ENCODE measurements around the gene FRRS1L. TPM values are rescaled to one million over a fixed set of nuclear protein-coding genes. Genes with fewer than 3 reads are reported as not detected.
A peak's percentile ranks its signal among the peaks of the same experiment; 100 is the strongest.
"Not testable (repeated sequence)": the region's sequence is repeated elsewhere in the genome, so short reads cannot be mapped to it uniquely, and the experiment has no call there.

FRRS1L gene
- total RNA-seq, 1 donor from 2014 or later: not detected

GRCh38 chr9:109143881-109144562, 23.0 kb downstream of the FRRS1L start:
- Mint-ChIP-seq H3K4me1 (ENCODE audit: low read depth) (peaks cover 4% of the 10 kb centered on the region), H3K36me3 (ENCODE audit: low read depth) (no peaks in the 10 kb centered on the region), H3K27ac (no peak overlapping the region), H3K27me3 (ENCODE audit: low read depth) (peaks cover 28% of the 10 kb centered on the region), H3K9me3 (no peaks in the 10 kb centered on the region), H3K4me3 (ENCODE audit: low read depth) (no peak overlapping the region)
- DNase-seq (ENCODE audit: low spot score): peak; percentile 16
- intact Hi-C loops (cut with micrococcal nuclease): no loop called here

- Mint-ChIP-seq H3K4me3 (ENCODE audit: low read depth) (no peak overlapping the region), H3K36me3 (ENCODE audit: low read depth) (no peaks in the 10 kb centered on the region), H3K27me3 (ENCODE audit: low read depth) (peaks cover 26% of the 10 kb centered on the region), H3K27ac (no peak overlapping the region), H3K4me1 (ENCODE audit: low read depth) (peaks cover 4% of the 10 kb centered on the region), H3K9me3 (no peaks in the 10 kb centered on the region)
- intact Hi-C loops (cut with micrococcal nuclease): no loop called here
- DNase-seq (ENCODE audit: low spot score): no peak
Observed at GRCh38 chr9:109141375-109141774, 25.7 kb downstream of the FRRS1L start.

- Mint-ChIP-seq H3K9me3 (no peaks in the 10 kb centered on the region), H3K4me3 (ENCODE audit: low read depth) (no peak overlapping the region), H3K36me3 (ENCODE audit: low read depth) (no peaks in the 10 kb centered on the region), H3K27ac (no peak overlapping the region), H3K4me1 (ENCODE audit: low read depth) (peaks cover 4% of the 10 kb centered on the region), H3K27me3 (ENCODE audit: low read depth) (peaks cover 23% of the 10 kb centered on the region)
- DNase-seq (ENCODE audit: low spot score): no peak
- intact Hi-C loops (cut with micrococcal nuclease): no loop called here
Observed at GRCh38 chr9:109139851-109140250, 27.2 kb downstream of the FRRS1L start.

- DNase-seq (ENCODE audit: low spot score): no peak
- Mint-ChIP-seq H3K4me1 (ENCODE audit: low read depth) (no peaks in the 10 kb centered on the region), H3K4me3 (ENCODE audit: low read depth) (no peak overlapping the region), H3K36me3 (ENCODE audit: low read depth) (no peaks in the 10 kb centered on the region), H3K27me3 (ENCODE audit: low read depth) (peaks cover 29% of the 10 kb centered on the region), H3K27ac (no peak overlapping the region), H3K9me3 (no peaks in the 10 kb centered on the region)
- intact Hi-C loops (cut with micrococcal nuclease): no loop called here
Observed at GRCh38 chr9:109138421-109138820, 28.6 kb downstream of the FRRS1L start.

GRCh38 chr9:109134167-109134578, 32.9 kb downstream of the FRRS1L start:
- no peak overlapping the region for H3K27ac Mint-ChIP-seq
- intact Hi-C loops (cut with micrococcal nuclease): no loop called here
- no peaks in the 10 kb centered on the region for H3K36me3 Mint-ChIP-seq (ENCODE audit: low read depth)
- H3K4me3 Mint-ChIP-seq (ENCODE audit: low read depth): no peak overlapping the region
- H3K27me3 Mint-ChIP-seq (ENCODE audit: low read depth): peaks cover 19% of the 10 kb centered on the region
- no peaks in the 10 kb centered on the region for H3K9me3 Mint-ChIP-seq
- DNase-seq (ENCODE audit: low spot score): no peak
- peaks cover 1% of the 10 kb centered on the region for H3K4me1 Mint-ChIP-seq (ENCODE audit: low read depth)

GRCh38 chr9:109133533-109133932, 33.5 kb downstream of the FRRS1L start:
- Mint-ChIP-seq H3K27ac (no peak overlapping the region), H3K9me3 (no peaks in the 10 kb centered on the region), H3K4me3 (ENCODE audit: low read depth) (no peak overlapping the region), H3K27me3 (ENCODE audit: low read depth) (peaks cover 19% of the 10 kb centered on the region), H3K36me3 (ENCODE audit: low read depth) (no peaks in the 10 kb centered on the region), H3K4me1 (ENCODE audit: low read depth) (peaks cover 1% of the 10 kb centered on the region)
- intact Hi-C loops (cut with micrococcal nuclease): no loop called here
- DNase-seq (ENCODE audit: low spot score): no peak

- peaks cover 15% of the 10 kb centered on the region for H3K27me3 Mint-ChIP-seq (ENCODE audit: low read depth)
- H3K36me3 Mint-ChIP-seq (ENCODE audit: low read depth): no peaks in the 10 kb centered on the region
- intact Hi-C loops (cut with micrococcal nuclease): no loop called here
- no peak for DNase-seq (ENCODE audit: low spot score)
- H3K4me1 Mint-ChIP-seq (ENCODE audit: low read depth): peaks cover 1% of the 10 kb centered on the region
- H3K9me3 Mint-ChIP-seq: no peaks in the 10 kb centered on the region
- no peak overlapping the region for H3K27ac Mint-ChIP-seq
- H3K4me3 Mint-ChIP-seq (ENCODE audit: low read depth): no peak overlapping the region
Observed at GRCh38 chr9:109132567-109133021, 34.5 kb downstream of the FRRS1L start.

- Mint-ChIP-seq H3K4me1 (ENCODE audit: low read depth) (peaks cover 1% of the 10 kb centered on the region), H3K9me3 (no peaks in the 10 kb centered on the region), H3K4me3 (ENCODE audit: low read depth) (no peak overlapping the region), H3K27ac (no peak overlapping the region), H3K27me3 (ENCODE audit: low read depth) (peaks cover 9% of the 10 kb centered on the region), H3K36me3 (ENCODE audit: low read depth) (no peaks in the 10 kb centered on the region)
- DNase-seq (ENCODE audit: low spot score): no peak
- intact Hi-C loops (cut with micrococcal nuclease): no loop called here
Observed at GRCh38 chr9:109129470-109130197, 37.4 kb downstream of the FRRS1L start.

GRCh38 chr9:109126671-109127070, 40.4 kb downstream of the FRRS1L start:
- H3K9me3 Mint-ChIP-seq; H3K27me3 Mint-ChIP-seq (ENCODE audit: low read depth); H3K4me1 Mint-ChIP-seq (ENCODE audit: low read depth); H3K36me3 Mint-ChIP-seq (ENCODE audit: low read depth); intact Hi-C loops (cut with micrococcal nuclease); H3K27ac Mint-ChIP-seq; DNase-seq (ENCODE audit: low spot score); H3K4me3 Mint-ChIP-seq (ENCODE audit: low read depth): not testable (repeated sequence)

- DNase-seq (ENCODE audit: low spot score): no peak
- H3K27ac Mint-ChIP-seq: no peak overlapping the region
- H3K9me3 Mint-ChIP-seq: no peaks in the 10 kb centered on the region
- H3K4me3 Mint-ChIP-seq (ENCODE audit: low read depth): no peak overlapping the region
- intact Hi-C loops (cut with micrococcal nuclease): no loop called here
- peaks cover 4% of the 10 kb centered on the region for H3K27me3 Mint-ChIP-seq (ENCODE audit: low read depth)
- no peaks in the 10 kb centered on the region for H3K36me3 Mint-ChIP-seq (ENCODE audit: low read depth)
- peaks cover 10% of the 10 kb centered on the region for H3K4me1 Mint-ChIP-seq (ENCODE audit: low read depth)
Observed at GRCh38 chr9:109124121-109124520, 42.9 kb downstream of the FRRS1L start.

- H3K4me3 Mint-ChIP-seq (ENCODE audit: low read depth): no peak overlapping the region
- peaks cover 18% of the 10 kb centered on the region for H3K4me1 Mint-ChIP-seq (ENCODE audit: low read depth)
- H3K36me3 Mint-ChIP-seq (ENCODE audit: low read depth): peaks cover 6% of the 10 kb centered on the region
- no peak for DNase-seq (ENCODE audit: low spot score)
- intact Hi-C loops (cut with micrococcal nuclease): no loop called here
- peaks cover 4% of the 10 kb centered on the region for H3K27me3 Mint-ChIP-seq (ENCODE audit: low read depth)
- H3K9me3 Mint-ChIP-seq: no peaks in the 10 kb centered on the region
- H3K27ac Mint-ChIP-seq: no peak overlapping the region
Observed at GRCh38 chr9:109122726-109123621, 44.1 kb downstream of the FRRS1L start.

- H3K4me1 Mint-ChIP-seq (ENCODE audit: low read depth): peaks cover 26% of the 10 kb centered on the region
- intact Hi-C loops (cut with micrococcal nuclease): loop anchor here (2.0 kb wide), 1 partner anchor 75 kb away; no protein-coding TSS in a partner anchor
- H3K4me3 Mint-ChIP-seq (ENCODE audit: low read depth): no peak overlapping the region
- DNase-seq (ENCODE audit: low spot score): no peak
- H3K27ac Mint-ChIP-seq: no peak overlapping the region
- peaks cover 18% of the 10 kb centered on the region for H3K36me3 Mint-ChIP-seq (ENCODE audit: low read depth)
- peaks cover 4% of the 10 kb centered on the region for H3K27me3 Mint-ChIP-seq (ENCODE audit: low read depth)
- no peaks in the 10 kb centered on the region for H3K9me3 Mint-ChIP-seq
Observed at GRCh38 chr9:109121232-109121796, 45.7 kb downstream of the FRRS1L start.
